Testis (tissue), 3 donors: ENCODE data around the gene TTF2. TPM values are rescaled to one million over a fixed set of nuclear protein-coding genes. Genes with fewer than 3 reads are reported as not detected.

Source experiments
- DNase-seq: peaks from one replicate; pipeline ENCODE4 v3.0.0-alpha.2; 2019
- H3K27ac ChIP-seq, 2 donors: fragments of 200-600 bp; sonication (generic); one replicate each; pipeline ENCODE4 v1.5.1; 2019
- H3K27me3 ChIP-seq: fragments of 200-600 bp; sonication (generic); one replicate; pipeline ENCODE4 v1.5.1; 2019
- H3K36me3 ChIP-seq: fragments of 200-600 bp; sonication (generic); one replicate; pipeline ENCODE4 v1.5.1; 2017; ENCODE audit warnings: low read depth; ENCODE audit errors: missing control alignments
- H3K4me1 ChIP-seq: fragments of 200-600 bp; sonication (generic); one replicate; pipeline ENCODE4 v1.5.1; 2019
- H3K4me3 ChIP-seq, 2 donors: fragments of 200-600 bp; sonication (generic); one replicate each; pipeline ENCODE4 v1.5.1; 2017 to 2019
- H3K9me3 ChIP-seq: fragments of 200-600 bp; sonication (generic); one replicate; pipeline ENCODE4 v1.5.1; 2017
- CTCF ChIP-seq, 3 experiments: fragments of 450-650 bp in 2 of 3; fragments of 200-600 bp in 1 of 3; sonication (generic) in 1 of 3; IDR thresholded peaks; one replicate each; pipeline ENCODE4 v1.5.1; 2016 to 2019; ENCODE audit warnings: antibody characterized with exemption in 3 of 3, mild to moderate bottlenecking in 2 of 3, moderate library complexity in 1 of 3
- POLR2A ChIP-seq: fragments of 450-650 bp; IDR thresholded peaks from one replicate; pipeline ENCODE4 v1.6.1; 2017; ENCODE audit warnings: antibody characterized with exemption, mild to moderate bottlenecking, moderate library complexity
- WGBS, 2 donors: methylation state at CpG; one replicate each; pipeline ENCODE4 v1.1.5; 2018; 5-methylcytosine and 5-hydroxymethylcytosine counted together
- intact Hi-C: fragments of 100-400 bp; cut with DNase I; formaldehyde crosslinking; loops from one replicate; pipeline ENCODE4 v1.15.1; 2023; ENCODE audit warnings: low total_unique reads
- polyA plus RNA-seq: library from polyadenylated mRNA; stranded (reverse); fragments of 350-450 nt; fragmentation: Illumina TruSeq; extraction: RNeasy Lipid Tissue Mini Kit (QIAGEN cat#74804); gene quantifications from one replicate; pipeline ENCODE4 v1.2.3, GENCODE V29; 2014; ENCODE audit warnings: low read depth, low replicate concordance; ENCODE audit not compliant: insufficient read depth
- total RNA-seq, 2 donors: library from RNA; depleted of rRNA; stranded (reverse); fragments of >200 nt; gene quantifications; one replicate each; pipeline ENCODE4 v1.2.3, GENCODE V29; 2016

Gene TTF2
- total and polyA plus RNA-seq, 3 donors from 2014 or later: 20.2 to 26.5 (median 20.8) TPM

DNA sequence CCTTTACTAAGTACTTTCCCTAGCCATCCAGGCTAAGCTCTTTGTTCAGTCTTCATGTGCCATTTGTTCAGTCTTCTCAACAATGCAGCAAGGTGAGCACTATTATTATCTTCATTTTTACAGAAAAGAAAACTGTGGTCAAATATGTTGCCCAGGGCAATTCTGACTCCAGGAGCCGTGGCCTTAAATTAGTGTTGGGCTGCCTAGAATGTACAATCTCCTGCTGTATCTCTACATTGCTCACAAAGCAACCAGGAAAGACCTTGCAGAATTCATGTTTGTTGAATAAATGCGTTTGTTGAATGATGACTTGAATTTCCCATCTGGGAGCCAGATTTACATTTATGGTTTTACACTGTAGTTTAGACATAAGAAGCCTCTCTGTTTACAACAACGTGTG, 44.4 kb upstream of the TTF2 start:
- peaks cover 16% of the 10 kb centered on the region for H3K4me1 ChIP-seq
- intact Hi-C loops: no loop called here

DNA sequence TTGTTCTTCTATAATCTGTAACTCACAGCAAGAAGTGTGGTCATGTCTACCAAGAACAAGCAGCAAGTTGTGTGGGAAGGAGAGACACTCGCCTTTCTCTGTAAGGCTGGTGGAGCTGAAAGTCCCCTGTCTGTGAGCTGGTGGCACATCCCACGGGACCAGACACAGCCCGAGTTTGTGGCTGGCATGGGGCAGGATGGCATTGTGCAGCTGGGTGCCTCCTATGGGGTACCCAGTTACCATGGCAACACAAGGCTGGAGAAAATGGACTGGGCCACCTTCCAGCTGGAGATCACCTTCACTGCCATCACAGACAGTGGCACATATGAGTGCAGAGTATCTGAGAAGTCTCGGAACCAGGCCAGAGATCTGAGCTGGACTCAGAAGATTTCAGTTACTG, 43.1 kb upstream of the TTF2 start:
- DNase-seq: no peak
- peaks cover 16% of the 10 kb centered on the region for H3K4me1 ChIP-seq
- H3K36me3 ChIP-seq: no peaks in the 10 kb centered on the region
- H3K27ac ChIP-seq: no peak overlapping the region
- no peak overlapping the region for H3K4me3 ChIP-seq
- WGBS, 2 donors: 78 to 80% methylated on average over 4 of the region's 4 CpGs
- no peaks in the 10 kb centered on the region for H3K9me3 ChIP-seq
- intact Hi-C loops: no loop called here
- TF ChIP-seq CTCF (IDR thresholded peaks at IDR 0.05) (no peak), POLR2A (no peak)
- no peaks in the 10 kb centered on the region for H3K27me3 ChIP-seq

More for the DNA sequence above, 44.4 kb upstream of the TTF2 start:
- Histone ChIP-seq H3K27me3 (no peaks in the 10 kb centered on the region), H3K9me3 (no peaks in the 10 kb centered on the region), H3K36me3 (no peaks in the 10 kb centered on the region), H3K4me3 (no peak overlapping the region), H3K27ac (no peak overlapping the region)
- DNase-seq: no peak
- 93 to 98% methylated on average over 3 of the region's 3 CpGs for WGBS, 2 donors
- TF ChIP-seq POLR2A: no peak
- TF ChIP-seq CTCF (IDR thresholded peaks at IDR 0.05): no peak

- peaks cover 16% of the 10 kb centered on the region for H3K4me1 ChIP-seq
- TF ChIP-seq POLR2A (no peak), CTCF (IDR thresholded peaks at IDR 0.05) (no peak)
- 14 to 18% methylated on average over 3 of the region's 3 CpGs for WGBS, 2 donors
- H3K4me3 ChIP-seq: no peak overlapping the region
- no peaks in the 10 kb centered on the region for H3K36me3 ChIP-seq
- peak overlapping the region in 1 of 2 donors; percentile 50 for H3K27ac ChIP-seq
- intact Hi-C loops: no loop called here
- peak; percentile 59 for DNase-seq
- H3K9me3 ChIP-seq: no peaks in the 10 kb centered on the region
- no peaks in the 10 kb centered on the region for H3K27me3 ChIP-seq
These were observed 42.5 kb upstream of the TTF2 start for GRCh38 chr1:117017648-117018047.

DNA sequence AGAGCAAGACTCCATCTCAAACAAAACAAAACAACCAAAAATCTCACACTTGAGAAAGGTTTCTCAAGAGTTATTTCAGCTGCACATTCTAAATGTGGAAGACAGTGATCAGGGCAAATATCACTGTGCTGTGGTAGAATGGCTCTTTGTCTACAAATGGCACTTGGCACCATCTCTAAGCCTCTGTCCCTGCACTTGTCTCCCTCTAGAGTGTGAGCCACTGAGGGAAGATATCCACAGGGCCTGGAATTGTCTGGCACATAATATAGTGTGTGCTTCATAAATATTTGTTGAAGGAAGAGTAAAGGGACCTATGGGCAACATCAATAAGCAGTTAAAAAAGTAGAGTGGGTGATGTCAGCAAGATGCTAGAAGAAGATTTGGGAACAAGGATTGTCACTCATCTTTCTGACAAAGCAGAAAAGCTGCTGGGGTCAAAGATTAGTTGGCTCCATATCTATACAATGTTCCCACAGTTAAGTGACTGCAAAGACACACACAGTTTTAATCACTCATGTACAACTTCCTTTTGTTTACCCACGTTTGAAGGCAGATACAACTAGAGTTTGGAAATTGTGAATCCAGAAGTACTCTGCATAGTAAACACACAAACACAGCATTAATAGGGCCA, 39.5 kb upstream of the TTF2 start:
- DNase-seq: no peak

More for the DNA sequence above, 39.5 kb upstream of the TTF2 start:
- no peak overlapping the region for H3K27ac ChIP-seq
- 49 to 83% methylated on average over 1 of the region's 1 CpG for whole genome bisulfite sequencing, 2 donors
- H3K9me3 ChIP-seq: no peaks in the 10 kb centered on the region
- no peak overlapping the region for H3K4me3 ChIP-seq
- intact Hi-C loops: no loop called here
- TF ChIP-seq POLR2A (no peak), CTCF (IDR thresholded peaks at IDR 0.05) (no peak)
- no peaks in the 10 kb centered on the region for H3K36me3 ChIP-seq
- no peaks in the 10 kb centered on the region for H3K27me3 ChIP-seq
- H3K4me1 ChIP-seq: peaks cover 16% of the 10 kb centered on the region
